ENCODE data around the gene CCDC175. TPM values are rescaled to one million over a fixed set of nuclear protein-coding genes. Genes with fewer than 3 reads are reported as not detected.

Gene CCDC175
- total RNA-seq, 1 experiment from 2014 or later = not detected

- ATAC-seq (no peak), DNase-seq (ENCODE audit: low read depth, low spot score) (no peak)
- no peaks in the 10 kb centered on the region for H3K36me3 ChIP-seq (ENCODE audit: control insufficient read depth in 1 of 2, insufficient read depth in 2 of 2, low read length in 2 of 2)
- ChIA-PET RAD21 (ENCODE audit: low non-redundant PET in 1 of 2, low total read pairs in 2 of 2, uncharacterized antibody in 2 of 2, unreplicated experiment in 2 of 2) (no interaction called here), CTCF (interaction anchor here (2.8 kb wide), 1 partner anchor 12 kb away, joined by 10 read pairs; the partner anchor contains the start of gene CCDC175), POLR2A (no interaction called here)
- H2AFZ ChIP-seq (ENCODE audit: low read depth, low read length, poor library complexity, severe bottlenecking) = no peak overlapping the region
- H3K4me1 ChIP-seq (ENCODE audit: control insufficient read depth in 1 of 2, insufficient read depth in 2 of 2, low read length in 2 of 2) = peaks cover 0 to 6% of the 10 kb centered on the region in 2 experiments; a peak in 1 of 4 replicates
- TF ChIP-seq EGR1 (IDR thresholded peaks at IDR 0.05; ENCODE audit: low read depth) = no peak
- no peak for TF ChIP-seq RAD21 (IDR thresholded peaks at IDR 0.05; ENCODE audit: low read depth)
- TF ChIP-seq POLR2AphosphoS5 (IDR thresholded peaks at IDR 0.05; ENCODE audit: low read depth, low read length) = no peak
- TF ChIP-seq YY1 (IDR thresholded peaks at IDR 0.05; ENCODE audit: extremely low read depth, insufficient replicate concordance, low read depth, low read length) = no peak
- no peak for TF ChIP-seq REST (IDR thresholded peaks at IDR 0.05; ENCODE audit: low read depth)
- no peak for TF ChIP-seq SRF (IDR thresholded peaks at IDR 0.05; ENCODE audit: low read depth)
- TF ChIP-seq CBX3 (IDR thresholded peaks at IDR 0.05; ENCODE audit: low read depth) = no peak
- no peak for TF ChIP-seq SP1 (IDR thresholded peaks at IDR 0.05; ENCODE audit: low read depth)
- TF ChIP-seq JUND (IDR thresholded peaks at IDR 0.05) = no peak
- no peak for TF ChIP-seq EZH2phosphoT487 (IDR thresholded peaks at IDR 0.05; ENCODE audit: borderline replicate concordance)
- TF ChIP-seq CEBPB (IDR thresholded peaks at IDR 0.05; ENCODE audit: low read depth) = no peak
- TF ChIP-seq EZH2 (IDR thresholded peaks at IDR 0.05) = no peak
- TF ChIP-seq POLR2A (IDR thresholded peaks at IDR 0.05; ENCODE audit: borderline replicate concordance, extremely low read depth, insufficient read depth, insufficient read length) = no peak
- no peak for TF ChIP-seq ZFX (IDR thresholded peaks at IDR 0.05)
- TF ChIP-seq FOSL1 (IDR thresholded peaks at IDR 0.05; ENCODE audit: low read depth) = no peak
- TF ChIP-seq TCF7L2 (IDR thresholded peaks at IDR 0.05; ENCODE audit: borderline replicate concordance, extremely low read depth, insufficient read depth, insufficient read length) = no peak
- TF ChIP-seq CTCF (IDR thresholded peaks at IDR 0.05 in 2 of 3, conservative IDR thresholded peaks at IDR 0.05 in 1 of 3; ENCODE audit: borderline replicate concordance in 1 of 3, insufficient read depth in 1 of 3, low read depth in 2 of 3, low read length in 2 of 3) = no peak
- TF ChIP-seq, protein P1, sequence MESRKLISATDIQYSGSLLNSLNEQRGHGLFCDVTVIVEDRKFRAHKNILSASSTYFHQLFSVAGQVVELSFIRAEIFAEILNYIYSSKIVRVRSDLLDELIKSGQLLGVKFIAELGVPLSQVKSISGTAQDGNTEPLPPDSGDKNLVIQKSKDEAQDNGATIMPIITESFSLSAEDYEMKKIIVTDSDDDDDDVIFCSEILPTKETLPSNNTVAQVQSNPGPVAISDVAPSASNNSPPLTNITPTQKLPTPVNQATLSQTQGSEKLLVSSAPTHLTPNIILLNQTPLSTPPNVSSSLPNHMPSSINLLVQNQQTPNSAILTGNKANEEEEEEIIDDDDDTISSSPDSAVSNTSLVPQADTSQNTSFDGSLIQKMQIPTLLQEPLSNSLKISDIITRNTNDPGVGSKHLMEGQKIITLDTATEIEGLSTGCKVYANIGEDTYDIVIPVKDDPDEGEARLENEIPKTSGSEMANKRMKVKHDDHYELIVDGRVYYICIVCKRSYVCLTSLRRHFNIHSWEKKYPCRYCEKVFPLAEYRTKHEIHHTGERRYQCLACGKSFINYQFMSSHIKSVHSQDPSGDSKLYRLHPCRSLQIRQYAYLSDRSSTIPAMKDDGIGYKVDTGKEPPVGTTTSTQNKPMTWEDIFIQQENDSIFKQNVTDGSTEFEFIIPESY (IDR thresholded peaks at IDR 0.05; ENCODE audit: extremely low read depth, insufficient replicate concordance, low read length) = no peak
- no peaks in the 10 kb centered on the region for H4K20me1 ChIP-seq (ENCODE audit: insufficient read depth)
- H3K27ac ChIP-seq (ENCODE audit: low read depth, low read length) = no peak overlapping the region
- BruUV-seq (replicated peaks) = no TSS peak
- no peak overlapping the region for H3K9ac ChIP-seq (ENCODE audit: low read length)
- no peak overlapping the region for H3K4me3 ChIP-seq (replicated peaks in 1 of 2; ENCODE audit: low read depth in 1 of 2, low read length in 2 of 2)
- no peaks in the 10 kb centered on the region for H3K9me3 ChIP-seq (ENCODE audit: control insufficient read depth in 1 of 2, insufficient read depth in 1 of 2, low read depth in 1 of 2, low read length in 2 of 2)
- H3K27me3 ChIP-seq (ENCODE audit: insufficient read depth, low read length) = no peaks in the 10 kb centered on the region
- H3K4me2 ChIP-seq (ENCODE audit: low read length) = no peak overlapping the region
- H3K9me2 ChIP-seq (ENCODE audit: insufficient read depth) = no peaks in the 10 kb centered on the region
- intact Hi-C loops (cut with micrococcal nuclease) = no loop called here
- H3K79me2 ChIP-seq (ENCODE audit: insufficient read depth, low read length) = no peaks in the 10 kb centered on the region
Measured at GRCh38 chr14:59564366-59564765, 12.2 kb downstream of the CCDC175 start.

Data from HCT116 (cell line).